ENCODE results near the gene SH3GL1.

- TF ChIP-seq CTCF (IDR thresholded peaks at IDR 0.05; ENCODE audit: borderline replicate concordance, extremely low read depth, low read length, poor library complexity, severe bottlenecking) = no peak
- TF ChIP-seq EZH2 (IDR thresholded peaks at IDR 0.05; ENCODE audit: borderline replicate concordance, low read depth, low read length, severe bottlenecking) = no peak
These were observed 33.0 kb downstream of the SH3GL1 start for GRCh38 chr19:4367336-4367723.

Measured in DND-41 (cell line).